ENCODE data around the gene DST. TPM values are rescaled to one million over a fixed set of nuclear protein-coding genes. Genes with fewer than 3 reads are reported as not detected.

The DST gene
- total RNA-seq, 2 experiments from 2014 or later: 5.7 to 5.9 TPM

- no peak overlapping the region for H3K27ac ChIP-seq (ENCODE audit: low read depth in 1 of 2, low read length in 2 of 2)
- intact Hi-C loops (cut with DNase I, micrococcal nuclease): no loop called here
- no peak overlapping the region for H3K4me3 Mint-ChIP-seq
- TF ChIP-seq CTCF (IDR thresholded peaks at IDR 0.05): no peak
- no peaks in the 10 kb centered on the region for H3K27me3 Mint-ChIP-seq
- H3K27ac Mint-ChIP-seq: no peak overlapping the region
- H3K36me3 Mint-ChIP-seq (ENCODE audit: low read depth): no peaks in the 10 kb centered on the region
- H3K9me3 ChIP-seq (ENCODE audit: control insufficient read depth in 1 of 2, insufficient read depth in 1 of 2, low read length in 2 of 2): no peaks in the 10 kb centered on the region
- no peaks in the 10 kb centered on the region for H3K4me1 ChIP-seq (ENCODE audit: insufficient read depth, low read length)
- H3K4me3 ChIP-seq (ENCODE audit: low read length): no peak overlapping the region
- H3K4me1 Mint-ChIP-seq (ENCODE audit: low read depth): no peaks in the 10 kb centered on the region
- DNase-seq (no peak), ATAC-seq (ENCODE audit: poor library complexity) (no peak)
- H3K27me3 ChIP-seq (ENCODE audit: control insufficient read depth in 1 of 2, insufficient read depth in 2 of 2, low read length in 2 of 2): no peaks in the 10 kb centered on the region
- H3K9me3 Mint-ChIP-seq: no peaks in the 10 kb centered on the region
- H3K36me3 ChIP-seq (ENCODE audit: insufficient read depth, low read length): no peaks in the 10 kb centered on the region
- ChIA-PET CTCF (interaction anchor here (0.7 kb wide), 1 partner anchor 10 kb away, joined by 4 read pairs; no protein-coding TSS in a partner anchor), POLR2A (no interaction called here)
These were observed 90.2 kb downstream of the DST start for GRCh38 chr6:56552187-56553130.

GRCh38 chr6:56551409-56552120 is 91.1 kb downstream of the DST start:
- Mint-ChIP-seq H3K9me3 (no peaks in the 10 kb centered on the region), H3K4me3 (no peak overlapping the region), H3K27ac (no peak overlapping the region), H3K27me3 (no peaks in the 10 kb centered on the region), H3K36me3 (ENCODE audit: low read depth) (no peaks in the 10 kb centered on the region), H3K4me1 (ENCODE audit: low read depth) (no peaks in the 10 kb centered on the region)
- no peaks in the 10 kb centered on the region for H3K36me3 ChIP-seq (ENCODE audit: insufficient read depth, low read length)
- H3K27ac ChIP-seq (ENCODE audit: low read depth in 1 of 2, low read length in 2 of 2): no peak overlapping the region
- no peak for TF ChIP-seq CTCF (IDR thresholded peaks at IDR 0.05)
- intact Hi-C loops (cut with DNase I, micrococcal nuclease): no loop called here
- ChIA-PET POLR2A (no interaction called here), CTCF (no interaction called here)
- H3K9me3 ChIP-seq (ENCODE audit: control insufficient read depth in 1 of 2, insufficient read depth in 1 of 2, low read length in 2 of 2): no peaks in the 10 kb centered on the region
- H3K27me3 ChIP-seq (ENCODE audit: control insufficient read depth in 1 of 2, insufficient read depth in 2 of 2, low read length in 2 of 2): no peaks in the 10 kb centered on the region
- no peak for DNase-seq
- no peak overlapping the region for H3K4me3 ChIP-seq (ENCODE audit: low read length)
- no peaks in the 10 kb centered on the region for H3K4me1 ChIP-seq (ENCODE audit: insufficient read depth, low read length)
- ATAC-seq (ENCODE audit: poor library complexity): no peak

DNA sequence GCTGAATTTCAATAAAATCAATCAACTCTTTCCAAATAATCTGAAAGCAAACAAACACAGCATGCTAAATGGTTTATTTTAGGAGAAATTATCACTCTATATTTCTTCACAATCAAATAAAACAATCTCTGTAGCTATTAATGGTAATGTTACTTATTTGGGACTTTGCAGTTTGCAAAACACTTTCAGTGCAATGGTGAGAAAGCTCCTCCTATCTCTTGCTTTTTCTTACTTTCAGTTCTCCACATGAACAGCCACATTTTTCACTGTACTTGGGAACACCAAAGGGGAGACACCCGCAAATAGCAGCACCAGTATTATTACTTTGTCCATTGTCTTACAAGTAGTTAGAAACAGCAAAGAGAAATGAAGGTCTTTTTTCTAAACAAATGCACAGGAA is 92.4 kb downstream of the DST start:
- no peak for TF ChIP-seq CTCF (IDR thresholded peaks at IDR 0.05)
- no peak for ATAC-seq (ENCODE audit: poor library complexity)
- H3K27ac Mint-ChIP-seq: no peak overlapping the region
- CTCF ChIA-PET: interaction anchor here (1.3 kb wide), 1 partner anchor 10 kb away, joined by 3 read pairs; no protein-coding TSS in a partner anchor
- intact Hi-C loops (cut with DNase I, micrococcal nuclease): no loop called here
- no peaks in the 10 kb centered on the region for H3K4me1 ChIP-seq (ENCODE audit: insufficient read depth, low read length)
- H3K27ac ChIP-seq (ENCODE audit: low read depth in 1 of 2, low read length in 2 of 2): no peak overlapping the region
- no peaks in the 10 kb centered on the region for H3K36me3 ChIP-seq (ENCODE audit: insufficient read depth, low read length)
- no peak overlapping the region for H3K4me3 ChIP-seq (ENCODE audit: low read length)
- POLR2A ChIA-PET: no interaction called here
- H3K9me3 ChIP-seq (ENCODE audit: control insufficient read depth in 1 of 2, insufficient read depth in 1 of 2, low read length in 2 of 2): no peaks in the 10 kb centered on the region
- H3K9me3 Mint-ChIP-seq: no peaks in the 10 kb centered on the region
- H3K27me3 Mint-ChIP-seq: no peaks in the 10 kb centered on the region
- DNase-seq: no peak
- H3K4me3 Mint-ChIP-seq: no peak overlapping the region
- H3K27me3 ChIP-seq (ENCODE audit: control insufficient read depth in 1 of 2, insufficient read depth in 2 of 2, low read length in 2 of 2): no peaks in the 10 kb centered on the region
- no peaks in the 10 kb centered on the region for H3K36me3 Mint-ChIP-seq (ENCODE audit: low read depth)
- H3K4me1 Mint-ChIP-seq (ENCODE audit: low read depth): no peaks in the 10 kb centered on the region

Measured in CD4-positive, alpha-beta T cell (primary cell).